ENCODE results near the gene SRPK2.

Gene SRPK2

GRCh38 chr7:105086850-105087249 lies 301.9 kb downstream of the SRPK2 start:
- TF ChIP-seq FOXA1 (IDR thresholded peaks at IDR 0.05): no peak
- no peak for TF ChIP-seq SP1 (IDR thresholded peaks at IDR 0.05)
- TF ChIP-seq L3MBTL2 (conservative IDR thresholded peaks at IDR 0.05): no peak
- TF ChIP-seq NFRKB (IDR thresholded peaks at IDR 0.05): no peak
- no peak for TF ChIP-seq FOXK2 (IDR thresholded peaks at IDR 0.05)
- TF ChIP-seq CTBP1 (IDR thresholded peaks at IDR 0.05; ENCODE audit: borderline replicate concordance): no peak
- no peak for TF ChIP-seq ARNT (IDR thresholded peaks at IDR 0.05)
- no peak for TF ChIP-seq LEF1 (IDR thresholded peaks at IDR 0.05; ENCODE audit: borderline replicate concordance)
- CTCF ChIA-PET: no interaction called here
- DNase-seq (ENCODE audit: extremely low spot score): no peak
- POLR2A ChIA-PET: no interaction called here

- CTCF ChIA-PET: no interaction called here
- POLR2A ChIA-PET: no interaction called here
- no peak for DNase-seq (ENCODE audit: extremely low spot score)
- TF ChIP-seq FOXK2 (IDR thresholded peaks at IDR 0.05) (no peak), HDGF (IDR thresholded peaks at IDR 0.05; ENCODE audit: borderline replicate concordance) (no peak), LEF1 (IDR thresholded peaks at IDR 0.05; ENCODE audit: borderline replicate concordance) (no peak), FOXM1 (IDR thresholded peaks at IDR 0.05; ENCODE audit: borderline replicate concordance) (no peak)
Measured at GRCh38 chr7:105084581-105084980, 304.1 kb downstream of the SRPK2 start.

GRCh38 chr7:105079348-105079747 lies 309.4 kb downstream of the SRPK2 start:
- CTCF ChIA-PET: interaction anchor here (0.7 kb wide), 1 partner anchor 76 kb away, joined by 3 read pairs; no protein-coding TSS in a partner anchor
- POLR2A ChIA-PET: no interaction called here
- TF ChIP-seq ZNF384 (IDR thresholded peaks at IDR 0.05): no peak
- no peak for TF ChIP-seq HDGF (IDR thresholded peaks at IDR 0.05; ENCODE audit: borderline replicate concordance)
- no peak for TF ChIP-seq TARDBP (IDR thresholded peaks at IDR 0.05)
- TF ChIP-seq L3MBTL2 (conservative IDR thresholded peaks at IDR 0.05): no peak
- no peak for TF ChIP-seq BHLHE40 (IDR thresholded peaks at IDR 0.05; ENCODE audit: borderline replicate concordance)
- no peak for TF ChIP-seq FOXM1 (IDR thresholded peaks at IDR 0.05; ENCODE audit: borderline replicate concordance)
- no peak for TF ChIP-seq CTBP1 (IDR thresholded peaks at IDR 0.05; ENCODE audit: borderline replicate concordance)
- TF ChIP-seq ARNT (IDR thresholded peaks at IDR 0.05): no peak
- TF ChIP-seq FOXK2 (IDR thresholded peaks at IDR 0.05): no peak
- no peak for TF ChIP-seq NFRKB (IDR thresholded peaks at IDR 0.05)
- TF ChIP-seq PKNOX1 (IDR thresholded peaks at IDR 0.05): no peak
- TF ChIP-seq FOXA1 (IDR thresholded peaks at IDR 0.05): no peak
- TF ChIP-seq ELF4 (IDR thresholded peaks at IDR 0.05): no peak
- TF ChIP-seq LEF1 (IDR thresholded peaks at IDR 0.05; ENCODE audit: borderline replicate concordance): no peak
- no peak for TF ChIP-seq SP1 (IDR thresholded peaks at IDR 0.05)
- no peak for TF ChIP-seq SUZ12 (IDR thresholded peaks at IDR 0.05)
- no peak for DNase-seq (ENCODE audit: extremely low spot score)

GRCh38 chr7:105073143-105073542 lies 315.6 kb downstream of the SRPK2 start:
- ChIA-PET POLR2A (no interaction called here), CTCF (no interaction called here)
- no peak for DNase-seq (ENCODE audit: extremely low spot score)
- TF ChIP-seq L3MBTL2 (conservative IDR thresholded peaks at IDR 0.05) (no peak), ELF4 (IDR thresholded peaks at IDR 0.05) (no peak)

GRCh38 chr7:105068886-105069285 lies 319.8 kb downstream of the SRPK2 start:
- POLR2A ChIA-PET: no interaction called here
- no peak for DNase-seq (ENCODE audit: extremely low spot score)
- no peak for TF ChIP-seq PKNOX1 (IDR thresholded peaks at IDR 0.05)
- TF ChIP-seq L3MBTL2 (conservative IDR thresholded peaks at IDR 0.05): no peak
- no peak for TF ChIP-seq TARDBP (IDR thresholded peaks at IDR 0.05)
- no peak for TF ChIP-seq CTBP1 (IDR thresholded peaks at IDR 0.05; ENCODE audit: borderline replicate concordance)
- TF ChIP-seq ZNF384 (IDR thresholded peaks at IDR 0.05): no peak
- TF ChIP-seq FOXM1 (IDR thresholded peaks at IDR 0.05; ENCODE audit: borderline replicate concordance): no peak
- CTCF ChIA-PET: interaction anchor here (0.6 kb wide), 1 partner anchor 53 kb away, joined by 5 read pairs; no protein-coding TSS in a partner anchor

- CTCF ChIA-PET: interaction anchor here (0.6 kb wide), 1 partner anchor 243 kb away, joined by 6 read pairs; no protein-coding TSS in a partner anchor
- TF ChIP-seq BHLHE40 (IDR thresholded peaks at IDR 0.05; ENCODE audit: borderline replicate concordance) (no peak), FOXK2 (IDR thresholded peaks at IDR 0.05) (no peak), ZNF384 (IDR thresholded peaks at IDR 0.05) (no peak), CTBP1 (IDR thresholded peaks at IDR 0.05; ENCODE audit: borderline replicate concordance) (no peak), HDGF (IDR thresholded peaks at IDR 0.05; ENCODE audit: borderline replicate concordance) (no peak), TARDBP (IDR thresholded peaks at IDR 0.05) (no peak), SP1 (IDR thresholded peaks at IDR 0.05) (no peak), PKNOX1 (IDR thresholded peaks at IDR 0.05) (no peak), L3MBTL2 (conservative IDR thresholded peaks at IDR 0.05) (no peak), ELF4 (IDR thresholded peaks at IDR 0.05) (no peak), FOXA1 (IDR thresholded peaks at IDR 0.05) (no peak), LEF1 (IDR thresholded peaks at IDR 0.05; ENCODE audit: borderline replicate concordance) (no peak), FOXM1 (IDR thresholded peaks at IDR 0.05; ENCODE audit: borderline replicate concordance) (no peak), ARNT (IDR thresholded peaks at IDR 0.05) (no peak), SUZ12 (IDR thresholded peaks at IDR 0.05) (no peak), NFRKB (IDR thresholded peaks at IDR 0.05) (no peak)
- POLR2A ChIA-PET: no interaction called here
- DNase-seq (ENCODE audit: extremely low spot score): no peak
Measured at GRCh38 chr7:105067691-105068090, 321.0 kb downstream of the SRPK2 start.

Measured in HEK293T (cell line).